ENCODE data around the gene DDX21.
"Not testable (repeated sequence)": the region's sequence is repeated elsewhere in the genome, so short reads cannot be mapped to it uniquely, and the experiment has no call there.

Gene DDX21

GRCh38 chr10:68988530-68989316, 32.8 kb downstream of the DDX21 start, which contains the start of gene KIFBP:
Gene KIFBP, plus strand, starts transcription at chr10:68988803. Its CDS starts 30 bp downstream, at chr10:68988833.
- DNase-seq (ENCODE audit: low read depth in 2 of 2) = peak; percentile 78 to 81

- no peak for DNase-seq (ENCODE audit: low read depth in 2 of 2)
Observed at GRCh38 chr10:68989317-68989990, 33.5 kb downstream of the DDX21 start.

DNA sequence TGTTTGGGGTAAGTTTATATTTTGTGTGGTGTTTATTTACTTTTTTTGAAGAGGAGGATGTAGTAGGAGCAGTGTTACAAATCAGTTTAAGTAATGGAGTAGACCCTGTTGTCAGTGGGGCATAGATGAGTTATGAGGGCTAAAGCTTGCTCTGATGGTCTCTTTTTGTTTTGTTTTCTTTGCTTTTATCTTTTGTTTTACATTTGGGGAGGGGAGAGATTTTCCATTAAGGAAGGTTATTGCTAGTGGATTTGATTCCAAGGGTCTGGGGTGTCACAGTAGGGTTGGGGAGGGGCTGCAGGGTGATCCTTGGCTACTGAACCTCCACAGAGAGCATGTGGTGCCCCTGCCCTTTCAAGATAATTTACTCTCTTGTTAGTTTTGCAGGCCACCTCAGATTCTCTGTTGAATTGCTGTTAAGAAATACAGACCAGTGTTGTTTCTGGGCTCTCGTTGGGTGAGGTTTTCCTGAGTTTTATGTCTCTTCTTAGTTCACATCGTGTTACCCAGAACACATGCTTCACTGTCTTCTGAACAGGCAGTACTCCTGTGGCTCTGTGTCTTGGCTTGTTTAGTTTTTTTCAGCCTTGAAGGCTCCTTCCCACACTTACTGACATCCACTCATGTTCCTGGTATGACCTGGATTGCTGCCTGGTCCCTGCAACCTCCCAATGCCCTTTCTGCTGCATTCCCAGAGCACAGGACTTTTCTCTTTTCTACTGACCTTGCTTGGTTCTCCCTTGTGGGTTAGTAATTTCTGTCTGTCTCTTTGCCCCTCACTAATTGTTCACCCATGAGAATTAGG, 36.9 kb downstream of the DDX21 start:
- no peak for DNase-seq (ENCODE audit: low read depth in 2 of 2)

GRCh38 chr10:68997211-68997610, 41.2 kb downstream of the DDX21 start:
- no peak for DNase-seq (ENCODE audit: low read depth in 2 of 2)

DNA sequence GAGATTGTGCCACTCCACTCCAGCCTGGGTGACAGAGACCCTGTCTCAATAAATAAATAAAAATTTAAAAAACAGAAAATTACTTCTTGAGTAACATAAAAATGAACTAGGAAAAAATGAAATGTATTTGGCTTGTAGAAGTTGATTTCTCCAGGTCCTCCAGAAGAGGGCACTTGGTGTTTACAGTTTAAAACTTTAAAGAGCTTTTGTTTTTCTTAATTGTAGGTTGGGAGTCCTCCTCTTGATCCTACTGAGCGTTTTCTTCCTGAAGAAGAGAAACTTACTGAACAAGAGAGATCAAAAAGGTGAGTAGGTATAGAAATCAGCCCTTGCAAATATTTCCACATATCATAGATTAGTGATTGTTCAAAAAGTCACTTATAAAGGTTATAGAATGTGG, 48.9 kb downstream of the DDX21 start:
- no peak for DNase-seq (ENCODE audit: low read depth in 2 of 2)

- DNase-seq (ENCODE audit: low read depth in 2 of 2) = no peak
Observed at GRCh38 chr10:69005704-69006485, 49.9 kb downstream of the DDX21 start.

DNA sequence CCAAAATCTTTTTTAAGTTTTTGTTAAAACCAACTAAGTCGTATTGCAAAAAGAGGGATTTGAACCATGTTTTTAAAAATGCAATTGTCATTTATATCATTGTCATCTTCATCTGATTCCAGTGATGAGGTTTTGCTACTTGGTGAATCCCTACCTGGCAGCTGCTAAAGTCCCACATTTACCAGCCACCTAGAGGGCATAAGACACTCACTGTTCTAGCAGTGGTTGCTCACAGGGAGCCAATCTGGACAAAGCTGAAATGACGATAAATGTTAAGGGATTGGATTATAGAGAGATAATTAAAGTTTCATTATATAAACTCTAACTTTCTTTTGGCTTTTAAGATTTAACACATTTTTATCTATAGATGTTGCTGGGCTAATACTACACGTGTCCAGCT, 51.3 kb downstream of the DDX21 start:
- no peak for DNase-seq (ENCODE audit: low read depth in 2 of 2)

DNA sequence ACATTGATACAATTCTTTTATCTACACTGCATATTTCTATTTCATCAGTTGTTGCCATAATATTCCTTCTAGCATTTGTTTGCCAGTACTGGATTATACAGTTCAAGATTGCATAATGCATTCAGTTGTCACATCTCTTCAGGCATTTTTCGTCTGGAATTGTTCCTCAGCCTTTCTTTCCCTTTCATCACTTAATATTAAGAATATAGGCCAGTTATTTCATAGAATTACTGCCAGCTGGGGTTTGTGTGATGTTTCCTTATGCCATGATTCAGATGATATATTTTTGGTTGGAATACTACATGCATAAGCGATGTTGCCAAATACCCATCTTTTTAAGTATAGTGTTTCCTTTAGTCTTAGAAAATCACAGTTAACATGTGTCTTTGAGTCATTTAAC, 53.4 kb downstream of the DDX21 start:
- no peak for DNase-seq (ENCODE audit: low read depth in 2 of 2)

DNA sequence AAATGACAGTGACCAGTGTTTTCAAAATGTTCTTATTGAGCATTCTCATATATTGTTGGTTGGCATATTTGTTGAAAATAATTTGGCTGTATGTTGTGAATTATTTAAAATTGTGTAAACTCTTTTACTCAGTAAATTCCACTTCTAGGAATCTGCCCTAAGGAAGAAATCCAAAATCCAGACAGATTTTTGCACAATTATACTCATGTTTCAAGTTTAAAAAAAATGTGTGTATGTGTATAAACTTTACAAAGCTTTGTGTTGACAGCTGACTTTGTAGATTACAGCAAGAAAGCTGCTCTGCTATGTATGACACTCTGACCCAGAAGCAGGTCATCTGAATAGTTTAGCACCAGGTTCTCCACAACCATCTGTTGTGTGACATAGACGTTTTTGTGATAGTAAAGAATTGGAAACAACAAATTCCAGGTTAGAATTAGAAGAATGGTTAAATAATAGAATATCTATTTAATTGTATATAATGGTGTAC, 54.2 kb downstream of the DDX21 start:
- no peak for DNase-seq (ENCODE audit: low read depth in 2 of 2)

GRCh38 chr10:69012778-69013177, 56.8 kb downstream of the DDX21 start:
- DNase-seq (ENCODE audit: low read depth in 2 of 2) = not testable (repeated sequence)

- DNase-seq (ENCODE audit: low read depth in 2 of 2) = no peak
Observed at GRCh38 chr10:69014171-69014570, 58.2 kb downstream of the DDX21 start.

DNA sequence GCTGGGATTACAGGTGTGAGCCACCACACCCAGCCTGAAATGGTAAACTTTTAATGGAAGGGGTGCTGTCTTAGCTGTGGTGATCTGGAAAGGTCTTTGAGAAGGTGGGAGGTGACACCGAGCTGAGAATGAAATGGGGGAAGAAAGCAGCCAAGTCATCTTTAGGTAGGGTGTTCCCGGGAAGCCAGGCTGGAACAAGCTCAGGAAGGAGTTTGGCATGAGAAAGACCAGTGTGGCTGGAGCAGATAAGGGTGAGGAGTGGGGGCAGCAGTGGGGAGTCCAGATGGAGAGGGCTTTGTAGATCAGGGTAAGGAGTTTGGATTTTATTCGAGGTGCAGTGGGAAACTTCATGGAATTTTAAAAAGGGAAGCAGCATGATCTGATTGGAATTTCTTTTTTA, 62.6 kb downstream of the DDX21 start:
- no peak for DNase-seq (ENCODE audit: low read depth in 2 of 2)

- no peak for DNase-seq (ENCODE audit: low read depth in 2 of 2)
Observed at GRCh38 chr10:69022611-69023010, 66.6 kb downstream of the DDX21 start.

GRCh38 chr10:69025370-69025896, 69.5 kb downstream of the DDX21 start:
- DNase-seq (ENCODE audit: low read depth in 2 of 2) = no peak

DNA sequence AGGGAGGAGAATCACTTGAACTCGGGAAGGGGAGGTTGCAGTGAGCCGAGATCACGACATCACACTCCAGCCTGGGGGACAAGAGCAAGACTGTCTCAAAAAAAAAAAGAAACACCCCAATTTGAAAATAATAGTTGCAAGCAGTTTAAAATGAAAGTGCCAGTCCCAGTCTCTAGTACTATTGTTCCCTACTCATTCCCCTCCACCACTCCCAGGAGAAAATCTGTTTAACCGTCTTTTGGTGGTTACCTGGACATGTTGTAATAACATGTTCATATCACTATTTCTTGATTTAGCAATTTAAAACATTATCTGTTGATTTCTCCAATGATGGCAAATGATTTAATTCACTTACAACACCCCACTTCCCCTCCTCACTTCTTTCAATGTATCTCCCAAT, 77.3 kb downstream of the DDX21 start:
- no peak for DNase-seq (ENCODE audit: low read depth in 2 of 2)
